Hematopoietic multipotent progenitor cell treated with erythropoietin and hydrocortisone succinate and interleukin-3 and kit ligand, for 8 days (in vitro differentiated cells): ENCODE data around the gene AADACL3.

Experiments
- DNase-seq: peaks from one replicate; pipeline ENCODE4 v3.0.0-alpha.2; 2015

AADACL3 gene

GRCh38 chr1:12770620-12771019 is 54.7 kb downstream of the AADACL3 start:
- DNase-seq, result no peak

- no peak for DNase-seq
These were observed 55.3 kb downstream of the AADACL3 start for GRCh38 chr1:12771186-12771585.

- no peak for DNase-seq
These were observed 56.6 kb downstream of the AADACL3 start for GRCh38 chr1:12772520-12772919.

GRCh38 chr1:12773438-12773837 is 57.5 kb downstream of the AADACL3 start, which contains the start of gene PRAMEF12:
TSS of gene PRAMEF12 (plus strand) at chr1:12773738. CDS start at chr1:12774868, 1,130 bp downstream.
- DNase-seq, result no peak

GRCh38 chr1:12774801-12775345 is 59.0 kb downstream of the AADACL3 start:
- DNase-seq, result no peak

GRCh38 chr1:12775443-12775842 is 59.5 kb downstream of the AADACL3 start:
- no peak for DNase-seq

GRCh38 chr1:12776801-12777557 is 61.1 kb downstream of the AADACL3 start:
- no peak for DNase-seq
